IMR-90 (cell line): Measurements from ENCODE around the gene STX4. TPM values are rescaled to one million over a fixed set of nuclear protein-coding genes. Genes with fewer than 3 reads are reported as not detected.

Experiments
- ATAC-seq: fragments of 200-7000 bp; cut with Tn5 transposase; 2 replicates; pipeline ENCODE4 v1.9.1; 2020; ENCODE audit warnings: low read depth, mild to moderate bottlenecking, moderate library complexity
- BruUV-seq: library from RNA; stranded (reverse); fragments of 400-500 nt; replicated peaks from 2 replicates; lab custom pipeline; 2021; lab: Mats Ljungman, UMichigan
- CTCF ChIA-PET: fragments of 300-600 bp; formaldehyde crosslinking; extraction: SDS; loops from one replicate; lab custom pipeline; 2021; ENCODE audit warnings: antibody characterized with exemption; lab: Yijun Ruan, JAX
- POLR2A ChIA-PET: fragments of 300-600 bp; sonication (Branson Sonifier 250); formaldehyde crosslinking; loops from one replicate; lab custom pipeline; 2022; ENCODE audit warnings: antibody characterized with exemption; ENCODE audit not compliant: unreplicated experiment; lab: Charles Lee
- DNase-seq: peaks from one replicate; pipeline ENCODE4 v3.0.0; 2013
- H2AFZ ChIP-seq: replicated peaks from 2 replicates; pipeline ENCODE3; 2013; ENCODE audit warnings: low read length, mild to moderate bottlenecking; ENCODE audit not compliant: poor library complexity
- H2AK5ac ChIP-seq: 2 replicates; pipeline ENCODE4 v1.6.1; 2013; ENCODE audit warnings: low read depth, low read length, inconsistent platforms
- H2AK9ac ChIP-seq: replicated peaks from 2 replicates; pipeline ENCODE3; 2013; ENCODE audit warnings: mild to moderate bottlenecking, low read depth, low read length, moderate library complexity; ENCODE audit not compliant: poor library complexity
- H2BK120ac ChIP-seq: 2 replicates; pipeline ENCODE4 v1.6.1; 2013; ENCODE audit warnings: low read depth, low read length, inconsistent platforms
- H2BK15ac ChIP-seq: 3 replicates; pipeline ENCODE4 v1.6.1; 2013; ENCODE audit warnings: low read depth, low read length, inconsistent platforms
- H2BK20ac ChIP-seq: 2 replicates; pipeline ENCODE4 v1.6.1; 2013; ENCODE audit warnings: low read depth, mild to moderate bottlenecking, inconsistent platforms, low read length, moderate library complexity
- H2BK5ac ChIP-seq: 2 replicates; pipeline ENCODE4 v1.6.1; 2013; ENCODE audit warnings: mild to moderate bottlenecking, low read depth, low read length, inconsistent platforms; ENCODE audit not compliant: poor library complexity, severe bottlenecking
- H3K14ac ChIP-seq: replicated peaks from 2 replicates; pipeline ENCODE4 v1.6.1; 2013; ENCODE audit warnings: low read depth, low read length, inconsistent platforms
- H3K18ac ChIP-seq: 2 replicates; pipeline ENCODE4 v1.6.1; 2013; ENCODE audit warnings: low read depth, low read length, control low read depth
- H3K23ac ChIP-seq: 2 replicates; pipeline ENCODE4 v1.6.1; 2013; ENCODE audit warnings: low read depth, low read length, inconsistent platforms
- H3K27ac ChIP-seq: 2 replicates; pipeline ENCODE4 v1.5.1; 2013; ENCODE audit warnings: mild to moderate bottlenecking, control low read depth, low read length; ENCODE audit not compliant: insufficient read depth
- H3K27me3 ChIP-seq: 2 replicates; pipeline ENCODE4 v1.6.1; 2013; ENCODE audit warnings: low read length; ENCODE audit not compliant: control insufficient read depth, insufficient read depth
- H3K36me3 ChIP-seq: 2 replicates; pipeline ENCODE4 v1.6.1; 2013; ENCODE audit warnings: low read length, mixed read lengths; ENCODE audit not compliant: control insufficient read depth, insufficient read depth
- H3K4ac ChIP-seq: 2 replicates; pipeline ENCODE4 v1.6.1; 2013; ENCODE audit warnings: low read depth, low read length, inconsistent platforms
- H3K4me1 ChIP-seq: 2 replicates; pipeline ENCODE4 v1.6.1; 2013; ENCODE audit warnings: low read length, mixed read lengths; ENCODE audit not compliant: control insufficient read depth, insufficient read depth
- H3K4me2 ChIP-seq: 2 replicates; pipeline ENCODE4 v1.6.1; 2013; ENCODE audit warnings: low read depth, mild to moderate bottlenecking, control low read depth, low read length, moderate library complexity
- H3K4me3 ChIP-seq: 2 replicates; pipeline ENCODE4 v1.5.1; 2013; ENCODE audit warnings: low read depth, mild to moderate bottlenecking, control low read depth, low read length, moderate library complexity; ENCODE audit not compliant: insufficient read depth
- H3K56ac ChIP-seq: 2 replicates; pipeline ENCODE4 v1.6.1; 2013; ENCODE audit warnings: low read length, inconsistent platforms; ENCODE audit not compliant: insufficient read depth; ENCODE audit errors: extremely low read depth
- H3K79me1 ChIP-seq, 2 experiments: 2 replicates each; pipeline ENCODE4 v1.6.1; 2013; ENCODE audit warnings: low read length in 2 of 2, inconsistent platforms in 1 of 2, low read depth in 1 of 2
- H3K9ac ChIP-seq: 2 replicates; pipeline ENCODE4 v1.6.1; 2013; ENCODE audit warnings: low read depth, low read length, control low read depth
- H3K9me1 ChIP-seq: 2 replicates; pipeline ENCODE4 v1.6.1; 2013; ENCODE audit warnings: low read length, inconsistent platforms; ENCODE audit not compliant: insufficient read depth
- H3K9me3 ChIP-seq: 2 replicates; pipeline ENCODE4 v1.6.1; 2013; ENCODE audit warnings: low read length; ENCODE audit not compliant: control insufficient read depth, insufficient read depth
- H4K20me1 ChIP-seq: 2 replicates; pipeline ENCODE4 v1.6.1; 2013; ENCODE audit warnings: low read length, inconsistent platforms; ENCODE audit not compliant: insufficient read depth
- H4K5ac ChIP-seq: 2 replicates; pipeline ENCODE4 v1.6.1; 2013; ENCODE audit warnings: mild to moderate bottlenecking, low read depth, low read length, control low read depth
- H4K8ac ChIP-seq, 2 experiments: 2 replicates each; pipeline ENCODE4 v1.6.1; 2013; ENCODE audit warnings: low read depth in 2 of 2, low read length in 2 of 2, control low read depth in 1 of 2, inconsistent platforms in 1 of 2
- H4K91ac ChIP-seq: 2 replicates; pipeline ENCODE4 v1.6.1; 2013; ENCODE audit warnings: low read depth, low read length, inconsistent platforms; ENCODE audit not compliant: insufficient read depth
- CEBPB ChIP-seq: IDR thresholded peaks from 2 replicates; pipeline ENCODE4 v1.6.1; 2012; ENCODE audit warnings: low read depth, low read length, improper control_type of control experiment
- NFE2L2 ChIP-seq: fragments of 150-350 bp; IDR thresholded peaks from 2 replicates; pipeline ENCODE4 v1.6.1; 2016; ENCODE audit warnings: low read depth, mild to moderate bottlenecking, low read length
- RCOR1 ChIP-seq: IDR thresholded peaks from 2 replicates; pipeline ENCODE4 v1.6.1; 2012; ENCODE audit warnings: mild to moderate bottlenecking, low read length, improper control_type of control experiment; ENCODE audit not compliant: insufficient replicate concordance
- RFX5 ChIP-seq: IDR thresholded peaks from 2 replicates; pipeline ENCODE4 v1.8.0; 2012; ENCODE audit warnings: low read depth, mild to moderate bottlenecking, low read length, moderate library complexity
- SMC3 ChIP-seq: fragments of 150-350 bp; IDR thresholded peaks from 2 replicates; pipeline ENCODE4 v1.6.1; 2016; ENCODE audit warnings: low read depth, mild to moderate bottlenecking, antibody characterized with exemption, low read length, moderate library complexity
- WGBS, 2 experiments: methylation state at CpG; one replicate each; pipeline versions ENCODE4 v1.1.5 to v1.1.7; 2013; ENCODE audit warnings: missing lambda C conversion rate in 2 of 2; ENCODE audit not compliant: insufficient read length in 1 of 2; ENCODE audit errors: extremely low coverage in 2 of 2; 5-methylcytosine and 5-hydroxymethylcytosine counted together
- dilution Hi-C: fragments of 300-500 bp; cut with HindIII; formaldehyde crosslinking; loops from one replicate; pipeline ENCODE4 v1.14.3; 2018; ENCODE audit warnings: low sequenced_read_pairs; ENCODE audit not compliant: unreplicated experiment
- in situ Hi-C: fragments of 300-500 bp; cut with MboI; formaldehyde crosslinking; loops from 3 replicates; pipeline ENCODE4 v1.14.3; 2019; ENCODE audit warnings: low sequenced_read_pairs, inconsistent platforms, mixed read lengths
- intact Hi-C: fragments of 100-400 bp; cut with micrococcal nuclease; formaldehyde crosslinking; loops from 2 replicates; pipeline ENCODE4 v1.10.0; 2022
- polyA plus RNA-seq, 3 experiments: library from polyadenylated mRNA; depleted of rRNA; stranded (reverse); fragments of >200 nt; gene quantifications; 2 replicates each; pipeline ENCODE4 v1.2.3, GENCODE V29; 2012; ENCODE audit warnings: low replicate concordance in 1 of 3
- total RNA-seq: library from RNA; depleted of rRNA; stranded (reverse); fragments of >200 nt; gene quantifications from 2 replicates; pipeline ENCODE4 v1.2.3, GENCODE V29; 2012
- TF ChIP-seq, protein P1 (sequence below): fragments of 150-350 bp; IDR thresholded peaks from 2 replicates; pipeline ENCODE4 v1.6.1; 2016; ENCODE audit warnings: low read depth, mild to moderate bottlenecking, low read length, moderate library complexity, borderline replicate concordance

STX4 gene
- total and polyA plus RNA-seq, 2 of the 4 experiments (the other 2 are of a cell fraction), result 23.5 to 67.9 TPM

DNA sequence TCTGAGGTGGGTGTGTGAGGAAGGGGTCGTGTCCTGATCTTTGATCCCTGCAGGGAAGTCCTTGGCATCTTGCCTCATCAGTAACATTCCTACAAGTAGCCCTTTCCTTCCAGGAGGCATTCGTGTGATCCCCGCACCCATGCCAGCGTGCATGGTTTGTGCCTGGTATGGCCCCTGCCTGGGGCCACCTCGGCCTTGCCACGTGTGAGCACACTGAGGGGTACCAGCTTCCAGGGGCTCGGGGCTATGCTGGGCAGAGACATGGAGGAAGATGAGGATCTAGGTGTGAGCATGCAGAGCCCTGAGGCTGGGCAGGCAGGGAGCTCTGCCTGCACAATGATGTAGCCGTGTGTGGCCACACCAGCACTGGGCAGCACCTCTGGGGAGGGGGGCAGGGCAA, 42.3 kb upstream of the STX4 start:
- in situ Hi-C loops, result loop anchor here (10.0 to 25.0 kb wide), 2 partner anchors 454 to 721 kb away; partner anchors contain the start of gene ZNF843
- no TSS peak for BruUV-seq
- H3K27me3 ChIP-seq, result no peaks in the 10 kb centered on the region
- dilution Hi-C loops, result no loop called here
- H2AK5ac ChIP-seq, result no peak overlapping the region
- H2BK5ac ChIP-seq, result no peak overlapping the region
- H3K27ac ChIP-seq, result no peak overlapping the region
- no peaks in the 10 kb centered on the region for H3K9me3 ChIP-seq
- H4K8ac ChIP-seq, result no peak overlapping the region
- H3K9me1 ChIP-seq, result peaks cover under 1% of the 10 kb centered on the region
- H2AFZ ChIP-seq, result no peak overlapping the region
- no peak overlapping the region for H3K4me3 ChIP-seq
- peak overlapping the region; percentile 55 for H2AK9ac ChIP-seq
- TF ChIP-seq RFX5, result no peak
- TF ChIP-seq CEBPB, result no peak
- TF ChIP-seq RCOR1, result no peak
- TF ChIP-seq SMC3, result no peak
- TF ChIP-seq, protein P1, sequence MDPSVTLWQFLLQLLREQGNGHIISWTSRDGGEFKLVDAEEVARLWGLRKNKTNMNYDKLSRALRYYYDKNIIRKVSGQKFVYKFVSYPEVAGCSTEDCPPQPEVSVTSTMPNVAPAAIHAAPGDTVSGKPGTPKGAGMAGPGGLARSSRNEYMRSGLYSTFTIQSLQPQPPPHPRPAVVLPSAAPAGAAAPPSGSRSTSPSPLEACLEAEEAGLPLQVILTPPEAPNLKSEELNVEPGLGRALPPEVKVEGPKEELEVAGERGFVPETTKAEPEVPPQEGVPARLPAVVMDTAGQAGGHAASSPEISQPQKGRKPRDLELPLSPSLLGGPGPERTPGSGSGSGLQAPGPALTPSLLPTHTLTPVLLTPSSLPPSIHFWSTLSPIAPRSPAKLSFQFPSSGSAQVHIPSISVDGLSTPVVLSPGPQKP, result no peak
- no peak for TF ChIP-seq NFE2L2
- peaks cover 5% of the 10 kb centered on the region; the same call in 1 of the 2 replicates for H3K36me3 ChIP-seq
- no peak overlapping the region for H3K4me2 ChIP-seq
- intact Hi-C loops, result no loop called here
- H3K18ac ChIP-seq, result no peak overlapping the region
- H4K20me1 ChIP-seq, result no peaks in the 10 kb centered on the region
- no peak overlapping the region for H2BK20ac ChIP-seq
- no peak for DNase-seq
- H3K4ac ChIP-seq, result no peak overlapping the region
- H3K56ac ChIP-seq, result no peak overlapping the region
- WGBS, 2 experiments, result 86% methylated on average over 5 of the region's 8 CpGs; no CpG with 5 or more reads in 1 of the 2 experiments
- no peak overlapping the region for H3K9ac ChIP-seq
- H4K5ac ChIP-seq, result no peak overlapping the region
- no peak overlapping the region for H2BK15ac ChIP-seq
- H3K4me1 ChIP-seq, result no peaks in the 10 kb centered on the region
- H3K14ac ChIP-seq, result no peak overlapping the region
- CTCF ChIA-PET, result no interaction called here
- H4K91ac ChIP-seq, result no peak overlapping the region
- no peak for ATAC-seq
- no peak overlapping the region for H3K23ac ChIP-seq
- peaks cover 0 to 5% of the 10 kb centered on the region in 2 experiments; a peak in 2 of 4 replicates for H3K79me1 ChIP-seq
- POLR2A ChIA-PET, result no interaction called here
- H2BK120ac ChIP-seq, result no peak overlapping the region
